ENCODE measurements around the gene TREML2. TPM values are rescaled to one million over a fixed set of nuclear protein-coding genes. Genes with fewer than 3 reads are reported as not detected.

The TREML2 gene
- total and polyA plus RNA-seq, 8 donors = 0.09 to 0.12 TPM; not detected in 6

- TF ChIP-seq CTCF (IDR thresholded peaks at IDR 0.05) = no peak
These were observed 21.6 kb upstream of the TREML2 start for GRCh38 chr6:41222513-41222912.

GRCh38 chr6:41222045-41222444, 21.1 kb upstream of the TREML2 start:
- Histone ChIP-seq H3K9me3 (no peaks in the 10 kb centered on the region), H3K27me3 (peaks cover 0 to 5% (median 0%) of the 10 kb centered on the region in 4 donors), H3K36me3 (no peaks in the 10 kb centered on the region), H3K4me1 (no peaks in the 10 kb centered on the region), H3K27ac (no peak overlapping the region), H3K4me3 (no peak overlapping the region)
- ATAC-seq (no peak), FAIRE-seq (no peak), DNase-seq (no peak)
- intact Hi-C loops (cut with DNase I) = no loop called here
- 54 to 85% methylated on average over 4 of the region's 4 CpGs for WGBS, 2 donors
- no peak for TF ChIP-seq CTCF (IDR thresholded peaks at IDR 0.05)

More at GRCh38 chr6:41222513-41222912, 21.6 kb upstream of the TREML2 start:
- no peak overlapping the region for H3K27ac ChIP-seq
- ATAC-seq = no peak
- WGBS, 2 donors = 68 to 73% methylated on average over 5 of the region's 5 CpGs
- no peak for FAIRE-seq
- no peaks in the 10 kb centered on the region for H3K4me1 ChIP-seq
- intact Hi-C loops (cut with DNase I) = no loop called here
- no peaks in the 10 kb centered on the region for H3K36me3 ChIP-seq
- H3K27me3 ChIP-seq = peaks cover 0 to 5% (median 0%) of the 10 kb centered on the region in 4 donors
- H3K4me3 ChIP-seq = no peak overlapping the region
- H3K9me3 ChIP-seq = no peaks in the 10 kb centered on the region
- no peak for DNase-seq

- Histone ChIP-seq H3K27me3 (no peaks in the 10 kb centered on the region), H3K9me3 (no peaks in the 10 kb centered on the region), H3K4me3 (no peak overlapping the region), H3K36me3 (no peaks in the 10 kb centered on the region), H3K4me1 (no peaks in the 10 kb centered on the region), H3K27ac (no peak overlapping the region)
- WGBS, 2 donors = 50 to 60% methylated on average over 5 of the region's 5 CpGs
- no peak for FAIRE-seq
- intact Hi-C loops (cut with DNase I) = no loop called here
- DNase-seq = no peak
- TF ChIP-seq CTCF (IDR thresholded peaks at IDR 0.05) = no peak
- ATAC-seq = no peak
These were observed 15.7 kb upstream of the TREML2 start for GRCh38 chr6:41216616-41217015.

GRCh38 chr6:41215777-41216176, 14.8 kb upstream of the TREML2 start:
- DNase-seq (no peak), ATAC-seq (no peak), FAIRE-seq (no peak)
- Histone ChIP-seq H3K4me1 (no peaks in the 10 kb centered on the region), H3K9me3 (no peaks in the 10 kb centered on the region), H3K27me3 (no peaks in the 10 kb centered on the region), H3K27ac (no peak overlapping the region), H3K36me3 (no peaks in the 10 kb centered on the region), H3K4me3 (no peak overlapping the region)
- 70 to 76% methylated on average over 5 of the region's 5 CpGs for WGBS, 2 donors
- no peak for TF ChIP-seq CTCF (IDR thresholded peaks at IDR 0.05)
- intact Hi-C loops (cut with DNase I) = no loop called here

- H3K27me3 ChIP-seq = no peaks in the 10 kb centered on the region
- H3K27ac ChIP-seq = no peak overlapping the region
- intact Hi-C loops (cut with DNase I) = no loop called here
- no peak overlapping the region for H3K4me3 ChIP-seq
- 69 to 77% methylated on average over 9 of the region's 9 CpGs for WGBS, 2 donors
- TF ChIP-seq CTCF (IDR thresholded peaks at IDR 0.05) = no peak
- FAIRE-seq = no peak
- H3K9me3 ChIP-seq = no peaks in the 10 kb centered on the region
- H3K36me3 ChIP-seq = no peaks in the 10 kb centered on the region
- no peak for ATAC-seq
- DNase-seq = peak in 2 of 6 donors; percentile 14 to 22
- no peaks in the 10 kb centered on the region for H3K4me1 ChIP-seq
These were observed 13.8 kb upstream of the TREML2 start for GRCh38 chr6:41214559-41215238.

All from pancreas (tissue), 10 donors.